IPS-15b (cell line): ENCODE data around the gene OR4D5.

Experiments
- H3K27me3 ChIP-seq: one replicate; pipeline ENCODE4 v1.6.1; 2013; ENCODE audit warnings: low read length; ENCODE audit not compliant: control insufficient read depth, insufficient read depth
- H3K36me3 ChIP-seq: one replicate; pipeline ENCODE4 v1.6.1; 2013; ENCODE audit warnings: low read length; ENCODE audit not compliant: control insufficient read depth, insufficient read depth
- H3K4me1 ChIP-seq: one replicate; pipeline ENCODE4 v1.6.1; 2013; ENCODE audit warnings: mild to moderate bottlenecking, low read length; ENCODE audit not compliant: control insufficient read depth, insufficient read depth
- H3K4me3 ChIP-seq: one replicate; pipeline ENCODE4 v1.5.1; 2013; ENCODE audit warnings: low read depth, low read length
- H3K9ac ChIP-seq: one replicate; pipeline ENCODE4 v1.6.1; 2013; ENCODE audit warnings: low read depth, mild to moderate bottlenecking, low read length
- H3K9me3 ChIP-seq: one replicate; pipeline ENCODE4 v1.6.1; 2013; ENCODE audit warnings: mild to moderate bottlenecking, low read length; ENCODE audit not compliant: control insufficient read depth, insufficient read depth

OR4D5 gene

GRCh38 chr11:123956752-123957151 is 17.3 kb downstream of the OR4D5 start:
- Histone ChIP-seq H3K9ac (no peak overlapping the region), H3K36me3 (no peaks in the 10 kb centered on the region), H3K9me3 (no peaks in the 10 kb centered on the region), H3K4me3 (no peak overlapping the region), H3K4me1 (no peaks in the 10 kb centered on the region), H3K27me3 (no peaks in the 10 kb centered on the region)

GRCh38 chr11:123973816-123974215 is 34.4 kb downstream of the OR4D5 start:
- no peaks in the 10 kb centered on the region for H3K4me1 ChIP-seq
- no peaks in the 10 kb centered on the region for H3K9me3 ChIP-seq
- no peak overlapping the region for H3K4me3 ChIP-seq
- no peaks in the 10 kb centered on the region for H3K36me3 ChIP-seq
- H3K9ac ChIP-seq = no peak overlapping the region
- H3K27me3 ChIP-seq = no peaks in the 10 kb centered on the region

- no peaks in the 10 kb centered on the region for H3K9me3 ChIP-seq
- H3K36me3 ChIP-seq = no peaks in the 10 kb centered on the region
- H3K27me3 ChIP-seq = no peaks in the 10 kb centered on the region
- no peaks in the 10 kb centered on the region for H3K4me1 ChIP-seq
- H3K4me3 ChIP-seq = no peak overlapping the region
- no peak overlapping the region for H3K9ac ChIP-seq
These were observed 37.5 kb downstream of the OR4D5 start for GRCh38 chr11:123976770-123977560.

- Histone ChIP-seq H3K27me3 (no peaks in the 10 kb centered on the region), H3K9me3 (no peaks in the 10 kb centered on the region), H3K9ac (no peak within 1 kb of the TSS), H3K4me3 (no peak within 1 kb of the TSS), H3K4me1 (no peaks in the 10 kb centered on the region), H3K36me3 (no peaks in the 10 kb centered on the region)
These were observed 38.4 kb downstream of the OR4D5 start, which contains the start of gene OR10S1 for GRCh38 chr11:123977731-123978347. Gene OR10S1 (minus strand): TSS chr11:123977781. CDS start chr11:123977664, 117 bp downstream.

GRCh38 chr11:123979311-123979710 is 39.9 kb downstream of the OR4D5 start:
- Histone ChIP-seq H3K9ac (no peak overlapping the region), H3K4me3 (no peak overlapping the region), H3K27me3 (no peaks in the 10 kb centered on the region), H3K4me1 (no peaks in the 10 kb centered on the region), H3K9me3 (no peaks in the 10 kb centered on the region), H3K36me3 (no peaks in the 10 kb centered on the region)
